ACC112 (cell line): ENCODE measurements around the gene PLCL1.

Experiments
- H2AFZ ChIP-seq: fragments of 200-600 bp; sonication (generic); one replicate; pipeline ENCODE4 v1.6.0; 2017; ENCODE audit warnings: antibody characterized with exemption, low read length; ENCODE audit not compliant: unreplicated experiment
- H3K27ac ChIP-seq: fragments of 200-600 bp; sonication (generic); 2 replicates; pipeline ENCODE4 v1.5.1; 2014; ENCODE audit warnings: low read depth, mild to moderate bottlenecking, antibody characterized with exemption, low read length, moderate library complexity
- H3K27me3 ChIP-seq: fragments of 200-600 bp; sonication (generic); 2 replicates; pipeline ENCODE4 v1.6.1; 2014; ENCODE audit warnings: mild to moderate bottlenecking, antibody characterized with exemption, low read length, moderate library complexity, mixed read lengths; ENCODE audit not compliant: insufficient read depth
- H3K36me3 ChIP-seq: fragments of 200-600 bp; sonication (generic); 2 replicates; pipeline ENCODE4 v1.6.1; 2016; ENCODE audit warnings: mild to moderate bottlenecking, antibody characterized with exemption, low read length, moderate library complexity, mixed read lengths; ENCODE audit not compliant: insufficient read depth
- H3K4me1 ChIP-seq: fragments of 200-600 bp; sonication (generic); one replicate; pipeline ENCODE4 v1.6.1; 2016; ENCODE audit warnings: low read length, mixed read lengths; ENCODE audit not compliant: insufficient read depth, unreplicated experiment, control insufficient read depth
- H3K4me3 ChIP-seq: fragments of 200-600 bp; sonication (generic); 2 replicates; pipeline ENCODE4 v1.5.1; 2014; ENCODE audit warnings: mild to moderate bottlenecking, low read depth, low read length
- H3K79me2 ChIP-seq: fragments of 200-600 bp; sonication (generic); one replicate; pipeline ENCODE4 v1.6.0; 2016; ENCODE audit warnings: low read length; ENCODE audit not compliant: control insufficient read depth, unreplicated experiment, insufficient read depth

PLCL1 gene

GRCh38 chr2:197904446-197904845 is 100.1 kb downstream of the PLCL1 start:
- Histone ChIP-seq H3K4me3 (no peak overlapping the region), H3K79me2 (no peaks in the 10 kb centered on the region), H3K4me1 (peaks cover 14% of the 10 kb centered on the region), H2AFZ (no peak overlapping the region), H3K27me3 (no peaks in the 10 kb centered on the region), H3K36me3 (no peaks in the 10 kb centered on the region), H3K27ac (no peak overlapping the region)

GRCh38 chr2:197908156-197908555 is 103.8 kb downstream of the PLCL1 start:
- Histone ChIP-seq H3K79me2 (no peaks in the 10 kb centered on the region), H2AFZ (no peak overlapping the region), H3K27ac (no peak overlapping the region), H3K27me3 (no peaks in the 10 kb centered on the region), H3K4me1 (peaks cover 13% of the 10 kb centered on the region), H3K4me3 (no peak overlapping the region), H3K36me3 (no peaks in the 10 kb centered on the region)

- H2AFZ ChIP-seq, result peak overlapping the region; percentile 14
- 0 out of 2 replicates have a peak overlapping the region, but pooled peaks have one; percentile 15 for H3K27ac ChIP-seq
- no peak overlapping the region for H3K4me3 ChIP-seq
- H3K27me3 ChIP-seq, result no peaks in the 10 kb centered on the region
- peaks cover 13% of the 10 kb centered on the region for H3K4me1 ChIP-seq
- no peaks in the 10 kb centered on the region for H3K79me2 ChIP-seq
- no peaks in the 10 kb centered on the region for H3K36me3 ChIP-seq
Observed at GRCh38 chr2:197908990-197909776, 104.8 kb downstream of the PLCL1 start.

GRCh38 chr2:197911667-197912066 is 107.3 kb downstream of the PLCL1 start:
- no peak overlapping the region for H2AFZ ChIP-seq
- H3K79me2 ChIP-seq, result no peaks in the 10 kb centered on the region
- H3K27ac ChIP-seq, result no peak overlapping the region
- peaks cover 33% of the 10 kb centered on the region for H3K4me1 ChIP-seq
- no peaks in the 10 kb centered on the region for H3K36me3 ChIP-seq
- H3K4me3 ChIP-seq, result no peak overlapping the region
- no peaks in the 10 kb centered on the region for H3K27me3 ChIP-seq

GRCh38 chr2:197913084-197913483 is 108.7 kb downstream of the PLCL1 start:
- Histone ChIP-seq H2AFZ (no peak overlapping the region), H3K36me3 (no peaks in the 10 kb centered on the region), H3K27me3 (no peaks in the 10 kb centered on the region), H3K79me2 (no peaks in the 10 kb centered on the region), H3K4me1 (peaks cover 33% of the 10 kb centered on the region), H3K4me3 (no peak overlapping the region), H3K27ac (no peak overlapping the region)

GRCh38 chr2:197914778-197915177 is 110.4 kb downstream of the PLCL1 start:
- H2AFZ ChIP-seq, result no peak overlapping the region
- H3K27ac ChIP-seq, result no peak overlapping the region
- H3K27me3 ChIP-seq, result no peaks in the 10 kb centered on the region
- H3K4me3 ChIP-seq, result no peak overlapping the region
- H3K79me2 ChIP-seq, result no peaks in the 10 kb centered on the region
- H3K4me1 ChIP-seq, result peaks cover 22% of the 10 kb centered on the region
- no peaks in the 10 kb centered on the region for H3K36me3 ChIP-seq

- H3K27me3 ChIP-seq, result no peaks in the 10 kb centered on the region
- H2AFZ ChIP-seq, result peak overlapping the region; percentile 30
- no peaks in the 10 kb centered on the region for H3K36me3 ChIP-seq
- H3K4me1 ChIP-seq, result peaks cover 19% of the 10 kb centered on the region
- H3K79me2 ChIP-seq, result no peaks in the 10 kb centered on the region
- H3K4me3 ChIP-seq, result no peak overlapping the region
- peak overlapping the region; percentile 46 for H3K27ac ChIP-seq
Observed at GRCh38 chr2:197915548-197916265, 111.3 kb downstream of the PLCL1 start.

GRCh38 chr2:197919487-197919886 is 115.1 kb downstream of the PLCL1 start:
- H3K36me3 ChIP-seq, result no peaks in the 10 kb centered on the region
- no peak overlapping the region for H2AFZ ChIP-seq
- H3K27ac ChIP-seq, result no peak overlapping the region
- peaks cover 19% of the 10 kb centered on the region for H3K4me1 ChIP-seq
- H3K79me2 ChIP-seq, result no peaks in the 10 kb centered on the region
- H3K4me3 ChIP-seq, result no peak overlapping the region
- H3K27me3 ChIP-seq, result no peaks in the 10 kb centered on the region

- Histone ChIP-seq H3K27me3 (no peaks in the 10 kb centered on the region), H3K27ac (no peak overlapping the region), H2AFZ (no peak overlapping the region), H3K4me3 (no peak overlapping the region), H3K36me3 (no peaks in the 10 kb centered on the region), H3K79me2 (no peaks in the 10 kb centered on the region), H3K4me1 (peaks cover 13% of the 10 kb centered on the region)
Observed at GRCh38 chr2:197920088-197920487, 115.7 kb downstream of the PLCL1 start.

GRCh38 chr2:197920592-197921201 is 116.3 kb downstream of the PLCL1 start:
- Histone ChIP-seq H3K79me2 (no peaks in the 10 kb centered on the region), H3K36me3 (no peaks in the 10 kb centered on the region), H3K27ac (no peak overlapping the region), H2AFZ (no peak overlapping the region), H3K4me1 (peaks cover 7% of the 10 kb centered on the region), H3K27me3 (no peaks in the 10 kb centered on the region), H3K4me3 (no peak overlapping the region)
